ENCODE results near the gene TSC22D2. TPM values are rescaled to one million over a fixed set of nuclear protein-coding genes. Genes with fewer than 3 reads are reported as not detected.

TSC22D2 gene
- total and polyA plus RNA-seq, 2 of the 8 experiments (the other 6 are each of a cell fraction or from before 2014, with no cell fraction given): 3.4 to 27.6 TPM

DNA sequence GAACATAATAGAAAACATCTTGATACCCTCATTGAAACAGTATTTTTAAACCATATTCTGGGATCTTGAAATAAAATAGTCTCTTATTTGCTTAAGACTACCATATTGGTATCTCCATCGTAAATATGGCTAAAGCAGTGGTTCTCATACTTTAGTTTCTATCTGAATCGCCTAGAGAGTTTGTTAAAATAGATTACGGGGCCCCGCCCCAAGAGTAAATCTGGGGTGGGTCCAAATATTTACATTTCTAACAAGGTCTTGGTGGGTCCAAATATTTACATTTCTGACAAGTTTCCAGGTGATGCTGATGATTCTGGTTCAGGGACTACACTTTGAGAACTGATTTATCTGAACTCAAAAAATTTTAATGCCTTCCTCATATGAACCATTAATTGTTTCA is 45.3 kb downstream of the TSC22D2 start:
- Histone ChIP-seq H4K20me1 (replicated peaks in 1 of 2; ENCODE audit: control insufficient read depth in 1 of 2, insufficient read depth in 2 of 2, low read length in 2 of 2) (peaks cover 0 to 2% of the 10 kb centered on the region in 2 experiments), H4K5ac (ENCODE audit: insufficient read length, low read depth, low read length) (no peak overlapping the region), H3K36me3 (ENCODE audit: control insufficient read depth in 2 of 4, insufficient read depth in 4 of 4, low read length in 3 of 4) (peaks cover 0 to 9% (median 0%) of the 10 kb centered on the region in 4 experiments; a peak in 2 of 8 replicates), H3K4me2 (ENCODE audit: insufficient read depth in 1 of 2, low read depth in 2 of 2, low read length in 2 of 2) (no peak overlapping the region), H2BK120ac (replicated peaks; ENCODE audit: low read depth, low read length) (no peak overlapping the region), H3K4me3 (ENCODE audit: extremely low read depth in 1 of 4, insufficient read depth in 2 of 4, low read depth in 3 of 4, low read length in 4 of 4) (no peak overlapping the region), H2AK5ac (ENCODE audit: low read depth, low read length) (no peak overlapping the region), H2BK12ac (ENCODE audit: low read depth, low read length) (no peak overlapping the region), H3K79me1 (ENCODE audit: low read depth, low read length) (no peaks in the 10 kb centered on the region), H2BK20ac (ENCODE audit: low read length) (no peak overlapping the region), H4K8ac (ENCODE audit: extremely low read depth, insufficient read depth, low read length) (no peak overlapping the region), H2AFZ (ENCODE audit: low read length) (no peak overlapping the region), H3K9me3 (ENCODE audit: insufficient read depth in 2 of 2, low read depth in 1 of 2, low read length in 1 of 2) (no peaks in the 10 kb centered on the region), H3K4me1 (replicated peaks in 1 of 4; ENCODE audit: control insufficient read depth in 3 of 4, insufficient read depth in 4 of 4, low read length in 3 of 4) (0 out of 7 replicates have a peak, but pooled peaks cover 0 to 2% (median 0%) of the 10 kb centered on the region in 4 experiments), H4K91ac (replicated peaks; ENCODE audit: insufficient read length, low read length) (no peak overlapping the region), H3K79me2 (ENCODE audit: control insufficient read depth in 1 of 2, insufficient read depth in 2 of 2, low read length in 2 of 2) (peaks cover 0 to 28% of the 10 kb centered on the region in 2 experiments; a peak in 2 of 4 replicates), H3K9ac (replicated peaks in 1 of 4; ENCODE audit: extremely low read depth in 1 of 4, low read depth in 3 of 4, low read length in 3 of 4) (no peak overlapping the region), H2BK15ac (ENCODE audit: low read length) (no peak overlapping the region), H3K23ac (ENCODE audit: insufficient read length) (no peak overlapping the region), H3K56ac (replicated peaks; ENCODE audit: insufficient read length, low read depth, low read length) (no peak overlapping the region), H3K27ac (ENCODE audit: low read depth, low read length) (no peak overlapping the region), H3K27me3 (replicated peaks in 1 of 4; ENCODE audit: control insufficient read depth in 3 of 4, extremely low read depth in 1 of 4, insufficient read depth in 3 of 4, low read length in 3 of 4) (no peaks in the 10 kb centered on the region), H3K14ac (ENCODE audit: insufficient read length) (no peak overlapping the region), H2BK5ac (ENCODE audit: low read depth, low read length) (no peak overlapping the region), H3K23me2 (ENCODE audit: low read depth, low read length) (no peaks in the 10 kb centered on the region), H3K18ac (ENCODE audit: extremely low read depth, low read length) (no peak overlapping the region), H3K4ac (replicated peaks; ENCODE audit: insufficient read length, low read depth, low read length) (no peak overlapping the region)
- ChIA-PET CTCF (ENCODE audit: partially characterized antibody) (no interaction called here), POLR2A (ENCODE audit: partially characterized antibody) (no interaction called here)
- no peak for DNase-seq (ENCODE audit: low read depth in 1 of 2, low spot score in 2 of 2)
- FAIRE-seq: no peak
- TF ChIP-seq SIN3A (conservative IDR thresholded peaks at IDR 0.05 in 1 of 2, IDR thresholded peaks at IDR 0.05 in 1 of 2; ENCODE audit: low read depth in 1 of 2, low read length in 2 of 2) (no peak), NRF1 (IDR thresholded peaks at IDR 0.05; ENCODE audit: low read depth, low read length) (no peak), KDM1A (IDR thresholded peaks at IDR 0.05; ENCODE audit: borderline replicate concordance, low read length) (no peak), CHD2 (IDR thresholded peaks at IDR 0.05; ENCODE audit: low read length) (no peak), POLR2AphosphoS5 (IDR thresholded peaks at IDR 0.05; ENCODE audit: low read depth, low read length) (no peak)
- TF ChIP-seq, protein P1, sequence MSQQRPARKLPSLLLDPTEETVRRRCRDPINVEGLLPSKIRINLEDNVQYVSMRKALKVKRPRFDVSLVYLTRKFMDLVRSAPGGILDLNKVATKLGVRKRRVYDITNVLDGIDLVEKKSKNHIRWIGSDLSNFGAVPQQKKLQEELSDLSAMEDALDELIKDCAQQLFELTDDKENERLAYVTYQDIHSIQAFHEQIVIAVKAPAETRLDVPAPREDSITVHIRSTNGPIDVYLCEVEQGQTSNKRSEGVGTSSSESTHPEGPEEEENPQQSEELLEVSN (IDR thresholded peaks at IDR 0.05): no peak
- WGBS, 2 experiments (ENCODE audit: extremely low coverage in 1 of 2, insufficient coverage in 1 of 2, insufficient read length in 1 of 2, insufficient replicate concordance in 2 of 2, low coverage in 1 of 2, low lambda C conversion rate in 2 of 2, missing lambda C conversion rate in 1 of 2): 95% methylated on average over 4 of the region's 4 CpGs; no CpG with 5 or more reads in 1 of the 2 experiments

Data from H1 (cell line).